Osteocyte (in vitro differentiated cells): ENCODE measurements around the gene AGFG1. TPM values are rescaled to one million over a fixed set of nuclear protein-coding genes. Genes with fewer than 3 reads are reported as not detected.

ENCODE experiments used
- DNase-seq: peaks from one replicate; pipeline ENCODE4 v3.0.0; 2021; ENCODE audit warnings: mixed read lengths; ENCODE audit not compliant: unreplicated experiment; ENCODE audit errors: extremely low spot score
- H3K27ac Mint-ChIP-seq: one replicate; pipeline ENCODE4 v1.8.0; 2021; ENCODE audit warnings: mild to moderate bottlenecking, mixed read lengths; ENCODE audit not compliant: unreplicated experiment
- H3K27me3 Mint-ChIP-seq: one replicate; pipeline ENCODE4 v1.8.0; 2021; ENCODE audit warnings: mixed read lengths; ENCODE audit not compliant: unreplicated experiment
- H3K36me3 Mint-ChIP-seq: one replicate; pipeline ENCODE4 v1.8.0; 2021; ENCODE audit warnings: mixed read lengths; ENCODE audit not compliant: unreplicated experiment
- H3K4me1 Mint-ChIP-seq: one replicate; pipeline ENCODE4 v1.8.0; 2021; ENCODE audit warnings: mixed read lengths; ENCODE audit not compliant: unreplicated experiment
- H3K4me3 Mint-ChIP-seq: one replicate; pipeline ENCODE4 v1.8.0; 2021; ENCODE audit warnings: mild to moderate bottlenecking, moderate library complexity, mixed read lengths; ENCODE audit not compliant: unreplicated experiment
- H3K9me3 Mint-ChIP-seq: one replicate; pipeline ENCODE4 v1.8.0; 2021; ENCODE audit warnings: mixed read lengths; ENCODE audit not compliant: unreplicated experiment
- total RNA-seq: library from RNA; stranded (reverse); gene quantifications from 2 replicates; pipeline ENCODE4 v1.2.1, GENCODE V29; 2021
- TF ChIP-seq, protein P1 (sequence below): fragments of 200-600 bp; sonication (generic); IDR thresholded peaks from 2 replicates; pipeline ENCODE4 v1.5.0; 2021; ENCODE audit warnings: antibody characterized with exemption, mild to moderate bottlenecking, moderate library complexity

Gene AGFG1
- total RNA-seq, 1 donor from 2014 or later: 55.1 TPM

DNA sequence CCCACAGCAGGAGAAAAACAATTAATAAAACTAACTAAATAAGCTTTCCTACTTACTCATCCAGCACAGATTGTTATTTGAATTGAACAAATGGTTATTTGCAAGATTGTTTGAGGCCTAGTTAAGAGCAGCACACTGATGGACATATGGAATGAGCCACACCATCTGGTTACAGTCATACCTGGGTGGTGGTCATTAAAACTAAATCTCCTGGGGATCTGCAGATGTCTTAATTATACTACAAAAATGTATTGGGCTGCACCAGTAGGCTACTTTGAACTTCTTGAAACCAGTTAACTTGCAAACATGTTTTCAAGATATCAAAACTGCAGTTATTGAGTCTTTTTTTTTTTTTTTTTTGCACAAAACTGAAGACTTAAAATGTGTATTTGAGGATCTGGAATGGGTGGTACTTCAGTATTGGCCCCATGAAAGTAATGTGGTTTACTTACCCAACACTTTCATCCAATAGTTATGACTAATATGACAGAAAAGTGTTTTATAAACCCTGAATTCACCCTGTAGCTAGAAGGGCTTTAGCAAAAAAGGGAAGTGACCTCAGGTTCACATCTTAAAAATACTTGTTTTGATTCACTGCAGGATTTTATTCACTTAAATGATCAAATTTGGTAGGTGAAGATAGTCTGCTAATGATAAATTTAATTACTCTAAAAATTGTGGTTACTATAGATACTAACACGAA is 10.8 kb downstream of the AGFG1 start:
- H3K4me3 Mint-ChIP-seq: no peak overlapping the region

DNA sequence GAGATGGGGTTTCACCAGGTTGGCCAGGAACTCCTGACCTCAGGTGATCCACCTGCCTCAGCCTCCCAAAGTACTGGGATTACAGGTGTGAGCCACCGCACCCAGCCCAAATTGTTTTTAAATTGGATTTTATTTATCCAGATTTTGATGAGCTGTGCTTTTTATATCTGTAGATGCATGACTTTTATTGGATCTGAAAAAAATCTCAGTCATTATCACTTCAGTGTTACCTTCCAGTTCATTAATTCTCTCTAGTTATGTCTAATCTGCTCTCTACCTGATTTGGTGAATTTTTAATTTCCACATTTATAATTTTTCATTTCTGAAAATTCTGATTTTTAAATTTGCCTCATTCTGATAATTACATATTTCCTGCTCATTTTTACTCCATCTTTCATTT is 13.5 kb downstream of the AGFG1 start:
- no peak overlapping the region for H3K27ac Mint-ChIP-seq
- TF ChIP-seq, protein P1, sequence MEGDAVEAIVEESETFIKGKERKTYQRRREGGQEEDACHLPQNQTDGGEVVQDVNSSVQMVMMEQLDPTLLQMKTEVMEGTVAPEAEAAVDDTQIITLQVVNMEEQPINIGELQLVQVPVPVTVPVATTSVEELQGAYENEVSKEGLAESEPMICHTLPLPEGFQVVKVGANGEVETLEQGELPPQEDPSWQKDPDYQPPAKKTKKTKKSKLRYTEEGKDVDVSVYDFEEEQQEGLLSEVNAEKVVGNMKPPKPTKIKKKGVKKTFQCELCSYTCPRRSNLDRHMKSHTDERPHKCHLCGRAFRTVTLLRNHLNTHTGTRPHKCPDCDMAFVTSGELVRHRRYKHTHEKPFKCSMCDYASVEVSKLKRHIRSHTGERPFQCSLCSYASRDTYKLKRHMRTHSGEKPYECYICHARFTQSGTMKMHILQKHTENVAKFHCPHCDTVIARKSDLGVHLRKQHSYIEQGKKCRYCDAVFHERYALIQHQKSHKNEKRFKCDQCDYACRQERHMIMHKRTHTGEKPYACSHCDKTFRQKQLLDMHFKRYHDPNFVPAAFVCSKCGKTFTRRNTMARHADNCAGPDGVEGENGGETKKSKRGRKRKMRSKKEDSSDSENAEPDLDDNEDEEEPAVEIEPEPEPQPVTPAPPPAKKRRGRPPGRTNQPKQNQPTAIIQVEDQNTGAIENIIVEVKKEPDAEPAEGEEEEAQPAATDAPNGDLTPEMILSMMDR: no peak
- H3K4me1 Mint-ChIP-seq: peaks cover 33% of the 10 kb centered on the region
- H3K36me3 Mint-ChIP-seq: peaks cover 7% of the 10 kb centered on the region
- H3K9me3 Mint-ChIP-seq: peaks cover 9% of the 10 kb centered on the region
- no peak for DNase-seq
- no peaks in the 10 kb centered on the region for H3K27me3 Mint-ChIP-seq
- no peak overlapping the region for H3K4me3 Mint-ChIP-seq

More for the DNA sequence above, 10.8 kb downstream of the AGFG1 start:
- Mint-ChIP-seq H3K9me3 (peaks cover 9% of the 10 kb centered on the region), H3K27ac (peak overlapping the region; percentile 6), H3K36me3 (peaks cover 6% of the 10 kb centered on the region), H3K27me3 (no peaks in the 10 kb centered on the region), H3K4me1 (peaks cover 35% of the 10 kb centered on the region)
- DNase-seq: no peak
- TF ChIP-seq, protein P1: no peak

DNA sequence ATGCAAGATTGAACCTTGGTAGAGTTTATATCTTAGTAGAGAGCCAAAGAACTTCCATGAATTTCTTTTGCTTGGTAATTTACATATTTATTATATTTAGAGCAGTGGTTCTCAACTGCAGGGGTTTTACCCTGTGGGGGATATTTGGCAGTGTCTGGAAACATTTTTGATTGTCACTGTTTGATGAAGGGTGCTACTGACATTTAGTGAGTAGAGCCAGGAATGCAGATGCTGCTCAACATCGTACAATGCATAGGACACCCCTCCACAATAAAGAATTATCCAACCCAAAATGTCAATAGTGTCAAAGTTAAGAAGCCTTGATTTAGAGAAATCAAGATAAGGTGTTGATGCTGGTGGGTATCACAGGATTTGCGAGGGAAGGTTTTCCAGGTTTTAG is 14.7 kb downstream of the AGFG1 start:
- no peak overlapping the region for H3K27ac Mint-ChIP-seq
- no peak overlapping the region for H3K4me3 Mint-ChIP-seq
- no peak for DNase-seq
- no peaks in the 10 kb centered on the region for H3K27me3 Mint-ChIP-seq
- H3K36me3 Mint-ChIP-seq: peaks cover 8% of the 10 kb centered on the region
- TF ChIP-seq, protein P1: no peak
- peaks cover 9% of the 10 kb centered on the region for H3K9me3 Mint-ChIP-seq
- peaks cover 28% of the 10 kb centered on the region for H3K4me1 Mint-ChIP-seq

DNA sequence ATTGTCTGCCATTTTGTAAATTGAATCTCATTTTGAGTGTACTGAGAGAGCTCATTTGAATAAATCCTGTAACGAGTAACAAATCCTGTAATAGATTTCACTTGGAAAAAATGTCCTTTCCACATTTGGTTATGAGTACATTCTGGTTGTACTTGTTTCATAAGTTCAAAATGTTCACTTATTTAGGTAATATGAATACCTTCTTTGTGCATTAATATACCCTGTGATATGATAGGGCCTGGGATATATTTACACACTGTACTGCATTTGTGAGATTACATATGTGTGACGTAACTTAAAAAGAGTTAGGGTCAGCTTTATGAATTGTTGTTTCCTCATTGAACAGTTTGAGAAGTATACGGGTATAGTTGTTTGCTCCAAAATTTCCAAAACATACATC is 16.1 kb downstream of the AGFG1 start:
- H3K4me3 Mint-ChIP-seq: no peak overlapping the region
- peaks cover 9% of the 10 kb centered on the region for H3K9me3 Mint-ChIP-seq
- H3K27me3 Mint-ChIP-seq: no peaks in the 10 kb centered on the region
- H3K27ac Mint-ChIP-seq: no peak overlapping the region
- no peak for DNase-seq
- H3K36me3 Mint-ChIP-seq: peaks cover 10% of the 10 kb centered on the region
- TF ChIP-seq, protein P1: no peak
- H3K4me1 Mint-ChIP-seq: peaks cover 22% of the 10 kb centered on the region

DNA sequence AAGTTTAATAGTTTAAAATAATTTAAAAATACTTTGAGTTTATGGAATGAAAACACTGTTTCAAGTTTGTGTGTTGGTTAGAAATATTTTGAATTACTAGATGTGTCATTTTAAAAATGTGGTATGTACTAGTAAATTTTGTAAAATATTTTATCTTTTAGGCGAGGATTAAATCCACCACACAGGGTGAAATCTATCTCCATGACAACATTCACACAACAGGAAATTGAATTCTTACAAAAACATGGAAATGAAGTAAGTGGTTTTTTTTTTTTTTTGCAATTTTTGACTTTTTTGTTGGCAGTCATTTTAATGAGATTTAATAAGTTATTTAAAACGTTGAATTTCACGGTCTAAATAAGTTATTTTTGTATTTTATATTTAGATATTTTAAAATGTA is 19.4 kb downstream of the AGFG1 start:
- DNase-seq: no peak
- TF ChIP-seq, protein P1: no peak
- Mint-ChIP-seq H3K27ac (no peak overlapping the region), H3K36me3 (peaks cover 14% of the 10 kb centered on the region), H3K4me3 (no peak overlapping the region), H3K4me1 (peaks cover 13% of the 10 kb centered on the region), H3K9me3 (no peaks in the 10 kb centered on the region), H3K27me3 (no peaks in the 10 kb centered on the region)
